Hippocampal formation (tissue), 2 donors: ENCODE results near the gene TVP23A.
"Not testable (repeated sequence)": the region's sequence is repeated elsewhere in the genome, so short reads cannot be mapped to it uniquely, and the experiment has no call there.

Experiments used
- DNase-seq, 2 donors: peaks; one replicate each; lab custom pipeline; 2025; lab: John Stamatoyannopoulos, UW

The TVP23A gene

DNA sequence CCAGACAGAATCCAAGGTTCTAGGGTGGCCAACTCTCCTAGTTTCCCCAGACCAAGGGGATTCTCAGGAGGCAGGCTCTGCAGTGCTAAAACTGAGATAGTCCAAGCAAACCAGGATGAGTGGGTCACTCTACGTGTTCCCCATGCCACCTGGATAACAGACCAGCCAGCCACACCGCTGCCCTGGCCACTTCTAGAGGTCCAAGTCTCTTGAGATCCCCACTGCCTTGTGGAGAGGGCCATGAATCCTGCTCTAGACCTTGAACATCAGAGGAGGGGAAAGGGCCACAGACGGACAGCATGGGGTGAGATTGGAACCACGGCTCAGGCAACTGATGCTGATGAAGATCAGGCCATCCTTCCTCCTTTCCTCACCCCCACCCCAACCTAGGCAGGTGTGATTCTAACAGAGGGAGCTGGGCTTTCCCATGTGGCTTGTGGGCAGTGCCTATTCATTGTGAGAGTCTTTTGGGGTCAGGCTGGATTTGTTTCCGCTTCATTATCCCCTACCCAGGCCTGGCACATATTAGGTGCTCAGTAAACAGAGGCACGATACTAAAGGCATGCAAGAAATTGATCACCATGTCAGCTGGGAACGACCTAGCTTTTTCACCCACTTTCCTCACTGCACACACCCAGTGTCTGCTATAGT, 16.8 kb upstream of the TVP23A start:
- DNase-seq: no peak

DNA sequence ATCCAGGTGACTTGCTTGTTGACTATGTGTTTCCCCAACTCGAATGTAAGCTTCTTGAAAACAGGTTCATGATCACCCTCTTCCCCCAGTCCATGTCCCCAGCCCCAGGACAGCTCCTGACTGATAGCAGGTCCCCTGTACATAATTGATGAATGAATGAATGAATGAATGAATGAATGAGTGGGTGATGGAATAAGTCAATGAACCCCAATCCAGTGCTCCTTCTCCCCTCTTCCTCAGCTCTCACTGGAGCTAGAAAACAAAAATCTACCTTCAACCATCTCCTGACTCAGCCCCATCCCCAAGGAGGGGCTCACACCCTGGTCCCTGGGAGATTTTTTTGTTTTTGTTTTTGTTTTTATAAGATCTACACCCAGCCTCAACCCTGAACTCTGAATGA, 16.2 kb upstream of the TVP23A start:
- no peak for DNase-seq

DNA sequence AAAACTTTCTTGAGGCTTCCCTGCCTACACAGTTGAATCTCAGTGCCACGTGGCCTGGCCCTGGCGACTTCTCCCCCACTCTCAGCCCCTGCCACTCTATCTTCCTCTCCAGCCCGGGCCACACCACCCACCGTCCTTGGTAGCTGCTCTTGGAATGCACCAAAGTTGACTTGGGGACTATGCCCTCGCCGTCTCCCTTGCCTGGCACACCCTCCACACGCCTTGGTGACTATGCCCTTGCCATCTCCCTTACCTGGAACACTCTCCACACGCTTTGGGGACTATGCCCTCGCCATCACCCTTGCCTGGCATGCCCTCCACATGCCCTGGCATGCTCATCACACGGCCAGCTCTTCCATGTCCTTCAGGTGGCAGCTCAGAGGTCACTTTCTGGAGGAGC, 15.5 kb upstream of the TVP23A start:
- no peak for DNase-seq

DNA sequence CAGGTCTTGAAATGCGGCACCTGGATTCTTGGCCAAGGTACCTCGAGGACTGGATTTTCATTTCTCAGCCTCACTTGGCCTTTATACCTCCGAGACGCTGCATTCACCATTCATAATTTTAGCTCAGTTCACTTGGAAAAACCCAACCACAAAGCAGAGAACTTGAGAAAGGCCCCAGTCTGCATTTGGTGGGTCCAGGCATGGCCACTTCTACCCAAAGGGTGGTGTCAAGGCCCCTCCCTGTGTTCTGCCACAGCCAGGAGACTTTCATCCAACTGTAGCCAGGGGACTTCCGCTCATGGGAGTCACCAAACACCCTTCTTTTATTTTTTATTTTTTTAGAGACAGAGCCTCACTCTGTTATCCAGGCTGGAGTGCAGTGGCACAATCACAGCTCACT, 14.7 kb upstream of the TVP23A start:
- DNase-seq: no peak

DNA sequence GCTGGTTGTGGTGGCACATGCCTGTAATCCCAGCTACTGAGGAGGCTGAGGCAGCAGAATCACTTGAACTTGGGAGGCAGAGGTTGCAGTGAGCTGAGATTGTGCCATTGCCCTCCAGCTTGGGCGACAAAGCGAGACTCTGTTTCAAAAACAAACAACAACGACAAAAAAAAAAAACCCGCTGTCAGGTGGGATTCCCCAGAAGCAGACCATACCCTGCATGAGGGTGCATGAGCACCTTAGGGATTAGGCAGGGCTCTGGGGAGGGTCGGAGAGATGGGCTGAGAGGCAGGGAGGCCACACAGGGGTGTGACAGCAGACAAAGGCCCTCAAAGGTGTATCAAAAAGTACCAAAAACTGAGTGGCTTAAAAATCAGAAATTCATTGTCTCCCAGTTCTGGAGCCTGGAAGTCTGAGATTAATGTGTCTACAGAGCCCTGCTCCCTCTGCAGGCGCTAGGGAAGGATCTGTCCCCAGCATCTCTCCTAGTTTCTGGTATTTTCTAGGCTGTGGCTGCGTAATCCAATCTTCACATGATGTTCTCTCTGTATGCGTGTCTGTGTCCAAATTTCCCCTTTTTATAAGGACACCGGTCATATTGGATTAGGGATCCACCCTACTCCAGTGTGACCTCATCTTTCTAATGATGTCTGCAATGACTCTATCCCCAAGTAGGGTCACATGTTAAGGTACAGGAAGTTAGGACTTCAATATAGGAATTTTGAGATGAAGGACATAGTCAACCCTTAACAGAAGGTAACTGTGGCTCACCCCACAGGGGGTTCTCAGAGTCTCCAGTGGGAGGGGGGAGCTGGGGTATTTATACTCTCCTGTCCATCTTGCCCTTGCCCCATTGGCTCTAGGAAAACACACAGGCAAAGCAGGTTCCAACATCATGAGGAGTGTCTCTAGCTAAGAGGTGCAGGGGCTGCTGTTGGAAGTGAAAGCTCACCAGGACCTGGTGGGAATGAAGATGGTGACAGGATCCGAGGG, 13.6 kb upstream of the TVP23A start:
- no peak for DNase-seq

DNA sequence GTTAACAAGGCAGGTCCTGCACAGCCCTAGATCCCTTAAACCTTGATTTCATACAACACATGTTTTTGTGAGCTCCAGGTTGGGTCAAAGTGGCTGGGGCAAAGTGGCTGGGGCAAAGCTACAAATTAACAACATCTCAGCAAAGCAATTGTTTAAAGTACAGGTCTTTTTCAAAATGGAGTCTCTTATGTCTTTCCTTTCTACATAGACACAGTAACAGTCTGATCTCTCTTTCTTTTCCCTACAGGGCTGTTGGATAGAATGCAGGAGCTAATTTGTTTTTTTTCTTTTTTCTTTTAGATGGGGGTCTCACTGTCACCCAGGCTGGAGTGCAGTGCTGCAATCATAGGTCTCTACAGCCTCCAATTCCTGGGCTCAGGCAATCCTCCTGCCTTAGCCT, 11.6 kb upstream of the TVP23A start:
- DNase-seq: not testable (repeated sequence)

DNA sequence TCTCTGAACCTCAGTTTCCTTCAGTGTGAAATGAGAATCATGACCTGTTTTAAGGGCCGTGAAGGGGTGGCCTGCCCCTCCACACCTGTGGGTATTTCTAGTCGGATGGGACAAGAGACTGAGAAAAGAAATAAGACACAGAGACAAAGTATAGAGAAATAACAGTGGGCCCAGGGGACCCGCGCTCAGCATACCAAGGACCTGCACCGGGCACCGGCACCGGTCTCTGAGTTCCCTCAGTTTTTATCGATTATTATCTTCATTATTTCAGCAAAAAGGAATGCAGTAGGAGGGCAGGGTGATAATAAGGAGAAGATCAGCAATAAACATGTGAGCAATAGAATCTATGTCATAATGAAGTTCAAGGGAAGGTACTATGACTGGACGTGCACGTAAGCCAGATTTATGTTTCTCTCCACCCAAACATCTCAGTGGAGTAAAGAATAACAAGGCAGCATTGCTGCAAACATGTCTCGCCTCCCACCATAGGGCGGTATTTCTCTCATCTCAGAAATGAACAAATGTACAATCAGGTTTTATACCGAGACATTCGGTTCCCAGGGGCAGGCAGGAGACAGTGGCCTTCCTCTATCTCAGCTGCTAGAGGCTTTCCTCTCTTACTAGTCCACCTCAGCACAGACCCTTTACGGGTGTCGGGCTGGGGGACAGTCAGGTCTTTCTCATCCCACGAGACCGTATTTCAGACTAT, 10.9 kb upstream of the TVP23A start:
- not testable (repeated sequence) for DNase-seq

DNA sequence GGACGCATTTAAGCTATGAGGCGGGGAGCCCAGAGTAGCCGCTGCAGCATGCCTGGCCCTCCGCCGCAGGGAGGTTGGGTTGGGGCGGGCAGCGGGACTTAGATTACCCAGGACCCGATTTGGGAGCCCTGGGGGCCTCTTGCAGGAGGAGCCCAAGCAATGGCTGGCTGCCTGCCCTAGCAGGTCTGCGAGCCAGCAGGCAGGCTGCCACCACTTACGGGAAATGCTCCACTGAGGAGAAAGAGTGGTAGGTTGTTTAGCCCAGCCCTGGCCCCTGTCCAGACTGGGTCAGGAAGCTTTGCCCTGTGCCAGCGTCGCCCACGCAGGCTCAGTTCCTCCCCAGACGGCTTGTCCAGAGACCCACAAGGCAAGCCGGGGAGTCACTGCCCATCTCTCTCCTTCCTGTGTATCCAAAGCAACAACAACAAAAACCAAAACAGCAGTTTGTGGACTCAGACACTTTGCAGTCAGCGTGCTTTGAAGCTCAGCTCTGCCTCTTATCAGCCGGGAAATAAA, 10.3 kb upstream of the TVP23A start:
- DNase-seq: peak; percentile 72 to 78

DNA sequence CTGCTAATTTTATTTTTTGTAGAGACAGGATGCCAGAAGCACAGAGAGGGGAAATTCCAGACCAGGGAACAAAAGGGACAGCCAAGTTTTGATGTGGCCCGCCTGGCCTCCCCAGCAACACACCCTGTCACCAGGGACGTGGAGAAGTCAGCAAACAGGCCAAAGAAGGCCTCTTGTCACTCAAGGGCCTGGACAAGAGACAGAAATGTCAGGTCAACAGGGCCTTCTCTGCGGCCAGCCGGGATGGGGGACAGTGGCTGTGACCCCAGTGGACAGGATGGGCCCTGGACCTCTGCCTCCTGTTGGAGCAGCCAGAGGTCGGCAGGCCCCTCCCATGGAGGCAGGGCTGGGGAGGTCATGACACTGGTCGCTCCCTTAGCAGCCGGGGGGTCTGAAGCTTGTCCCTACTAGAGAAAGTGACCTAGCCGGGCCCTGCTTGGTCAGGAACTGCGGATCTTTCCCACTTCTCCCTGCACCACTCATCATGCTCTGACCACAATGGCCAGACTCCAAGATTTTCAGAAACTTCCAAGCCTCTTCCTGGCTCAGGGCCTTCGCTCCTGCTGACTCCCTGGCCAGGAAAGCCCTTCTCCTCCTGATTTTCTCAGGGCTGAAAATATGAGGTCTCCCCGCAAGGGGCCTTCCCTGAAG, 9.2 kb upstream of the TVP23A start:
- DNase-seq: peak in 1 of 2 donors; percentile 32

DNA sequence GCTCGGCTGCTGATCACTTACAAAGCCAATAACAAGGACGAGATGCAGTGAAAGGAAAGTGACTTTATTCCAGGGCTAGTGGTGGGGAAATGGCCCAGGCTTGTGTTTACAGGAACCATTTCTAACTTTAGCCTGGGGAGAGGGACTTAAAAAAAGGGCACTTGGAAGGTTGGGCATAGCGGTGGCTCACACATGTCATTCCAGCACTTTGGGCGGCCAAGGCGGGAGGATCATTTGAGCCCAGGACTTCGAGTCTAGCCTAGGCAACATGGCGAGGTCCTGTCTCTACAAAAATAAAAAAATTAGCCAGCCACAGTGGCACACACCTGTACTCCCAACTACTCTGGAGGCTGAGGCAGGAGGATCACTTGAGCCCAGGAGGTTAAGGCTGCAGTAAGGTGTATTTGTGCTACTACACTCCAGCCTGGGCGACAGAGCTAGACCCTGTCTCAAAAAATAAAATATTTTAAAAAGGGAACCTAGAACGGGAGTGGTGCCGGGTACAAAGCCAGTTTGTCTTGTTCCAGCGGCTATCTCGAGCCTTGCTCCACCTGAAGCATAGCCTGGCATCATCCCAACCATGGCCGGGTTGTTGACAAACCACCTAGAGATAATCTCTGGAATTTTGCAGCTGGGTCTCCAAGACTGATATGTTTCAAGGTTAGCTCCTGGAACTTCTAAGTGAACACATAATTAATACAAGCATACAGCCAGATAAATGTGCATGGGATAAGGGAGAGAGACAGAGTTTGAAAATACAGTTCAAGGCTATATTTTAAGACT, 5.7 kb upstream of the TVP23A start:
- no peak for DNase-seq

DNA sequence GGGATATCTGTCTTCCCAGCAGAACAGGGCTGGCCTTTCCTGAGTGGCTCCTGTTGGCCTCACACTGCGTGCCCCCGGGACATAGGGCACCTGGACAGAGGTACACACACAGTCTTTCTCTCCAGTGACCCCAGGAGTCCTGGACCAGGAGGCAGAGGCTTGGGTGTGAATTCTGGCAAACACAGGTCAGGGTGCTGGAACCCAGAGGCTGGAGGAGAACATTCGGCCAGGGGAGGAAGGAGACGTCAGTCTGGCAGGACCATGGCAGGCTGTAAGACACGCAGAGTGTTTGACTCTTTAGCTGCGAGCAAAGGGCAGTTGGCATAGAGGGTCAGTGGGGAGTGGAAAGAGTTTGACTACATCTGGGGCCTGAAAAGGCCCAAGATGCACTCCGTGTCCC, 4.1 kb upstream of the TVP23A start:
- DNase-seq: no peak

DNA sequence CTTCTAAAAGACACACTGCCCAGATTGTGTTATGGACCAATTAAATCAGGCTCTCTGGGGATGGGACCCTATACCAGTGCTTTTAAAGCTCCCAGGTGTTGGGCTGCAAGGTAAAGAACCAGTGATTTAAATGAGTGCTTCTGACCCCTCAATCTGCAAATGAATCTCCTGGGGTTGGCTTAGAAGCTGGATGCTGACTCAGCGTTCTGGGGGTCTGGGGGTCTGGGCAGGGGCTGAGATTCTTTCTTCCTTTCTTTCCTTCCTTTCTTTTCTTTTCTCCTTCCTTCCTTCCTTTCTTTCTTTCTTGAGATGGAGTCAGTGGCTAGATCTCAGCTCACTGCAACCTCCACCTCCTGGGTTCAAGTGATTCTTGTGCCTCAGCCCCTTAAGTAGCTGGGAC, 2.0 kb upstream of the TVP23A start:
- no peak for DNase-seq

DNA sequence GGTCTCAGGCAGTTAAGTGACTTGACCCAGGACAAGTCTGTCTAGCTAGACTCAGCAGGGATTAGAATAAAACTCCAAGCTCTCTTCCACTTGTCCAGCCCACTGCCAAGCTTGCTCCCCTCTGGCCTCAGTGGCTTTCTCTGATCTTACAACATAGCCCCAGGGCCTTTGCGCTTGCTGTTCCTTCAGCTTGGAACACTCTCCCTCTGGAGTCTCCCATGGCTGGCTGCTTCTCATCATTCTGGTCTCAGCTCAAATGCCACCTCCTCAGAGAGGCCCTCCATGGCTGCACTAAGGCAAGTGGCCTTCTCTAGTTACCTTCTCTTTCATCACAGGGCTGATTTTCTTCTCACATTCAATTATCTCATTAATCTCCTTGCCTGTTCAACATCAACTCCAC, 1.1 kb downstream of the TVP23A start:
- DNase-seq: no peak

DNA sequence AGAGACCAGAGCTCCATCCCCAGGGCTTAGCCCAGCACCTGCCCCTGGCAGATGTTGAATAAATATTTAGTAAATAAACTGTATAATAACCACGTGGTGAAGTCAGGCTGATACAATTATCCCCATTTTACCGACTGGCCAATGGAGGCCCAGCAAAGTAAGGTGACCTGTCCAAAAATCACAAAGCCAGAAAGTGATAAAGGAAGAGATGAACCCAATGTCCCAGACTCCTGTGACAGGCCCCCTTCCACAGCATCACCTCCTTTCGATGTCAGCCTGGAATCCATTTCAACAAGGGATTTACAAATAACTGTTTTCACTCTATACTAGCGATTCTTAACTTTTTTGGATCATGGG, 5.5 kb downstream of the TVP23A start:
- DNase-seq: no peak

DNA sequence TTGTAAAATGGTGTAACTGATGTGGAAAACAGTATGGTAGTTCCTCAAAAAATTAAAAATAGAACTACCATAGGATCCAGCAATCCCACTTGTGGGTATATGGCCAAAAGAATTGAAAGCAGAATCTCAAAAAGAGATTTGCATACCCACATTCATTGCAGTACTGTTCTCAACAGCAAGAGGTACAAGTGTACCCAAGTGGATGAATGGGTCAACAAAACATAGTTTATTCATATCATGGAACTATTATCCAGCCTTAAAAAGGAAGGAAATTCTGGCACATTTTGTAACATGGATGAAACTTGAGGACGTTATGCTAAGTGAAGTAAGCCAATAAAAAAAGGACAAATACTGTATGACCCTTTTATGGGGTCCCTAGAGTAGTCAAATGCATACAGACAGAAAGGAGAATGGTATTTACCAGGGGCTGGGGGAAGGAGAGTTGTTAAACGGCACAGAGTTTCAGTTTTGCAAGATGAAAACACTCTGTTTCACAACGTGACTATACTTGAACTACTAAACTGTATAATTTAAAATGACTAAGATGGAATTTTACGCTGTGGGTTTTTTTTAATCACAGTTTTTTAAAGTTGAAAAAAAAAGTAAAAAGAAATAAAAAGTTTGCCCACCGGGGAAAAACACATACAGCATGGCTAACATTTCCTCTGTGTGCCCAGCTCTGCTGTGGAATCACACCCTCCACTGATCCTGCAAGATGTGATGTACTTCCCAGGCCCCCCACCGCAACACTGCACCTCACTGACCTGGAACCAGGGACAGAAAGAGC, 6.1 kb downstream of the TVP23A start:
- no peak for DNase-seq

DNA sequence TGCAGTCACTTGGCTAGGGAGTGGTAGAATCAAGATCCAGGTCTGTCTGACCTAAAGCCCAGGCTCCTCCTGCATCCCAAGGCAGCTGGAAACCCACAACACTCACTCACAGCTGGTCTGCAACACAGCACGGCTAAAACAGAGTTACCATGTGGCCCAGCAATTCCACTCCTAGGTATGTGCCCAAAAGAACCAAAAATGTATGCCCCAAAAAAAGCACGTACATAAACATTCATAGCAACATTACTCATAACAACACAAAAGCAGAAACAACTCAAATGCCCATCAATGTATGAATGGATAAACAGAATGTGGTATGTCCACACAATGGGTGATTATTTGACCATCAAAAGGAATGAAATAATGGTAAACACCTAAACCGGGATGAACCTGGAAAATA, 8.9 kb downstream of the TVP23A start:
- no peak for DNase-seq

DNA sequence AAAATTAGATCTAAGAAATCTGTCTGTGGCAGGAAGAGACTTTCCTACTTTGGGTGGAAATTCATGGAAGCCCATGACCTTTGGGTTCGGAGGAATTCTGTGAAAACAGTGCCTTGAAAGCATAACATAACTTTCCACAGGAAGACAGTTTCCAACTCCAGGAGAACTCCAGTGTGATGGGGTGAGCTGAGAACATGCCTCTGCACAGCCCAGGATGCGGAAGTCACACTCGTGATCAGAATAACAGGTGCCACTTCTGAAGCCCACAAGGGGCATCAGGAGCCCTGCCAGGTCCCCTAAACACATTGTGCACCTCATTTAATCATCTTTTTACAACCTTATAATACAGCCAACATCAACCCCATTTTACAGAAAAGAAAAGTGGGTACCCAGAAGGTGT, 9.7 kb downstream of the TVP23A start:
- no peak for DNase-seq

DNA sequence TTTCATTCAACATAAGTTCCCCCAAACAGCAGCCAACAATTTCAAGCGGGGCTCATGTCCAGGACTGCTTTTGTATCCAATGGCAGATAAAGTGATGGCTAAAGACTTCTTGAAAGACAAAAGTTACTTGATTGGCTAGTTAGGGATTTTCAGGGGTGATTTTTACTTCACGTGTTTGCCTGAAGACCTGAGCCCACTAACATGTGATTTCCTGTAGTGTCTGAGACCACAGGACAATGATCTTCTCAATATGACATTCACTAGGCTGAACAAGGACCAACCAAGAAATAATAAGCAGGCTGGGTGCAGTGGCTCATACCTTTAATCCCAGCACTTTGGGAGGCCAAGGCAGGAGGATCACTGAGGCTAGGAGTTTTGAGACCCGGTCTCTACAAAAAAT, 10.4 kb downstream of the TVP23A start:
- DNase-seq: no peak

DNA sequence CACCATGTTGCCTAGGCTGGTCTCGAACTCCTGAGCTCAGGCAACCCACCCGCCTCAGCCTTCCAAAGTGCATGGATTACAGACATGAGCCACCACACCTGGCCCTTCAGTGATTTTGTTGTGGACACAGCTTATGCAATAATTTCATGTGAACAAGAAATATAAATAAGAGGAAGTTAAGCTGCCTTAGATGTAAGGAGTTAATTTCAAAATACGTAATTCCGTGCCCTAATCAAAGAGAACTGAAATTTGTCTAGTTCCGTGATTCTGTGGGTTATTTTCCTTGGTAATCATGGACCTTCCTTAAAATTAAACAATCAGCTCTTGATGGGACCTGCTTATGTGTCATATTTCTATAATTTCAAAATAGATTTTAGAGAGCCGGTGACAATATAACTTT, 11.9 kb downstream of the TVP23A start:
- no peak for DNase-seq

DNA sequence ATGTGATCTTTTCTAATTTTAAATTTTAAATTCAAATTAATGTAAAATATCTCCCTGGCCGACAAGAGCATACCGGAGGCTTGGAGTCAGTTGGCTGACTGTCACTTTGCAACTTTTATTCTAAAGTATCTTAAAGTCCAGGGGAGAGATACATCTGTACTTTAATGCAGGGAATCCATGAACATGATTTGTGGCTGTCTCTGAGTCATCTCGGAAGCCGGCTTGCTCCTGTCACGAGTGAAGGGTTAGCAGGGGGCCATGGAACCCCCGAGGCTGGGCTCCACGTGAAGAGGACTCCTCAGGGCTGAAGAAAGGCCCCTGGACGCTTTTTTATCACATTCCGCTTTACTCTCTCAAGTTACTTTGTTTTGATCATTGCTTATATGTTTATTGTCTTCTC, 13.3 kb downstream of the TVP23A start:
- no peak for DNase-seq
